ENCODE data around the gene SEC22C.

The SEC22C gene

GRCh38 chr3:42550250-42550649, 31.5 kb downstream of the SEC22C start:
- no peak for TF ChIP-seq REST (IDR thresholded peaks at IDR 0.05; ENCODE audit: insufficient read depth in 1 of 2, low read depth in 2 of 2, low read length in 2 of 2)
- TF ChIP-seq SIN3A (IDR thresholded peaks at IDR 0.05; ENCODE audit: borderline replicate concordance, insufficient read depth, low read length), result no peak
- TF ChIP-seq TAF1 (IDR thresholded peaks at IDR 0.05; ENCODE audit: borderline replicate concordance, insufficient read depth, low read length), result no peak
- no peak for TF ChIP-seq FOXP2 (optimal IDR thresholded peaks at IDR 0.05; ENCODE audit: borderline replicate concordance, extremely low read depth, extremely low read length, insufficient read depth)
- no peak for TF ChIP-seq POLR2AphosphoS5 (IDR thresholded peaks at IDR 0.05; ENCODE audit: low read depth, low read length)

DNA sequence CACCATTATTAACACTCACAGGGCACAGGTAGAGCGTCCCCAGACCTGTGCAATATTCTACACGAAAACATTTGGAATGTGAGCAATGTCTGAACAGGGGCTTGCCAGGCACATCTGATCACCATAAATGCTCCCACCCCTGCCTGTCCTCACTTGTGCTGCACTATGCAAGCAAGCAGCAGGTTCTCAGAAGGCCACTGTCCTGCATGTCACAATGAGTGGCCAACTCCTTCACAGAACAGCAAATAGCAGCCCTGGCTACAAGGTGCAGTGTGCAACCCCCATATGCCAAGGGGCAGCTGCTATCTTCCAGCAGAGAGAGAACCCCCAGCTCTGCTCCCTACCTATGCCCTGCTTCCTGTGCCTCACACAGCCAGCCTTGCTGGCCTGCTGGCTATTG, 32.6 kb downstream of the SEC22C start:
- TF ChIP-seq REST (IDR thresholded peaks at IDR 0.05; ENCODE audit: insufficient read depth in 1 of 2, low read depth in 2 of 2, low read length in 2 of 2) (no peak), POLR2AphosphoS5 (IDR thresholded peaks at IDR 0.05; ENCODE audit: low read depth, low read length) (no peak), FOXP2 (optimal IDR thresholded peaks at IDR 0.05; ENCODE audit: borderline replicate concordance, extremely low read depth, extremely low read length, insufficient read depth) (no peak), TAF1 (IDR thresholded peaks at IDR 0.05; ENCODE audit: borderline replicate concordance, insufficient read depth, low read length) (no peak), SIN3A (IDR thresholded peaks at IDR 0.05; ENCODE audit: borderline replicate concordance, insufficient read depth, low read length) (no peak)

DNA sequence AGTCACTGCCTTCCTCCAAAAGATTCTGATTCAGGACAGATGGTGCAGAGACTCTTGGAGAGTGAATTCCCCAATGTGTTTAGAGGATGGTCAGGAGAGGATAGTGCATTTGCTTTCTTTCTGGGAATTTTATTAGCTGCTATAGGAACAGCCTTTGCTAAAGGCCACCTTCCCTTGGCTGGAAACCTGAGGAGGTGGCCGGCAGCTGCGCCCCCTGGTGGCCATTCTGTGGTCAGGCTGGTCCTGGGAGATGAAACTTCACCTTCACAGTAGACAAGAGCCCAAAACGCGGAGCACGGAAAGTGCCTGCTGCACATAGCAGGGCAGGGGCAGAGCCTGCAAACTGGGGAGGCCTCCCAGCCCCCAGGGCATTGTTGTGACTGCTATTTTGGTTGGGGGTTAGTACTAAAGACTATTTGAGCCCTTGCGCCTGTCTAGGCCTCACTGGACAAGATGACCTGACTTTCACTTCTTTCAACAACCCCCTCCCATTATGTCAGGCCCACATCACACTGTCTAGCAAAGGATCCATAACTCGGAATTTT, 34.3 kb downstream of the SEC22C start:
- TF ChIP-seq POLR2AphosphoS5 (IDR thresholded peaks at IDR 0.05; ENCODE audit: low read depth, low read length) (no peak), REST (IDR thresholded peaks at IDR 0.05; ENCODE audit: insufficient read depth in 1 of 2, low read depth in 2 of 2, low read length in 2 of 2) (no peak), FOXP2 (optimal IDR thresholded peaks at IDR 0.05; ENCODE audit: borderline replicate concordance, extremely low read depth, extremely low read length, insufficient read depth) (no peak), TAF1 (IDR thresholded peaks at IDR 0.05; ENCODE audit: borderline replicate concordance, insufficient read depth, low read length) (no peak), SIN3A (IDR thresholded peaks at IDR 0.05; ENCODE audit: borderline replicate concordance, insufficient read depth, low read length) (no peak)

- TF ChIP-seq FOXP2 (optimal IDR thresholded peaks at IDR 0.05; ENCODE audit: borderline replicate concordance, extremely low read depth, extremely low read length, insufficient read depth) (no peak), SIN3A (IDR thresholded peaks at IDR 0.05; ENCODE audit: borderline replicate concordance, insufficient read depth, low read length) (no peak), REST (IDR thresholded peaks at IDR 0.05; ENCODE audit: insufficient read depth in 1 of 2, low read depth in 2 of 2, low read length in 2 of 2) (no peak), POLR2AphosphoS5 (IDR thresholded peaks at IDR 0.05; ENCODE audit: low read depth, low read length) (no peak), TAF1 (IDR thresholded peaks at IDR 0.05; ENCODE audit: borderline replicate concordance, insufficient read depth, low read length) (no peak)
Observed at GRCh38 chr3:42546691-42547213, 35.0 kb downstream of the SEC22C start.
